Activated T-helper 1 cell treated with anti-CD3 and anti-CD28 coated beads, Interleukin-12 subunit alpha, Interleukin-12 subunit beta, Interleukin-2, Interleukin-4 antibody, amounts not matched to agents 30 ng/mL and 10 ng/mL and 1 ng/mL, durations not matched to agents 14 hours and 24 hours and 36 hours (primary cell): ENCODE data around the gene CUX1. TPM values are rescaled to one million over a fixed set of nuclear protein-coding genes. Genes with fewer than 3 reads are reported as not detected.

ENCODE experiments used
- DNase-seq: peaks from one replicate; pipeline ENCODE4 v3.0.0; 2021; ENCODE audit warnings: low spot score
- H3K27ac Mint-ChIP-seq: one replicate; pipeline ENCODE4 v1.8.0; 2021; ENCODE audit warnings: mild to moderate bottlenecking, mixed read lengths
- H3K27me3 Mint-ChIP-seq: one replicate; pipeline ENCODE4 v1.8.0; 2022; ENCODE audit warnings: mild to moderate bottlenecking, moderate library complexity, mixed read lengths; ENCODE audit not compliant: insufficient read depth
- H3K36me3 Mint-ChIP-seq: one replicate; pipeline ENCODE4 v1.8.0; 2021; ENCODE audit warnings: low read depth, mixed read lengths
- H3K4me1 Mint-ChIP-seq: one replicate; pipeline ENCODE4 v1.8.0; 2021; ENCODE audit warnings: low read depth, mixed read lengths
- H3K4me3 Mint-ChIP-seq: one replicate; pipeline ENCODE4 v1.8.0; 2021; ENCODE audit warnings: mild to moderate bottlenecking, moderate library complexity, mixed read lengths
- H3K9me3 Mint-ChIP-seq: one replicate; pipeline ENCODE4 v1.8.0; 2021; ENCODE audit warnings: mixed read lengths
- intact Hi-C: fragments of 100-400 bp; cut with micrococcal nuclease; formaldehyde crosslinking; loops from one replicate; pipeline ENCODE4 v1.15.1; 2024
- total RNA-seq: library from RNA; stranded (reverse); gene quantifications from 2 replicates; pipeline ENCODE4 v1.2.3, GENCODE V29; 2022

Gene CUX1
- total RNA-seq, 1 donor from 2014 or later: 26.9 TPM

DNA sequence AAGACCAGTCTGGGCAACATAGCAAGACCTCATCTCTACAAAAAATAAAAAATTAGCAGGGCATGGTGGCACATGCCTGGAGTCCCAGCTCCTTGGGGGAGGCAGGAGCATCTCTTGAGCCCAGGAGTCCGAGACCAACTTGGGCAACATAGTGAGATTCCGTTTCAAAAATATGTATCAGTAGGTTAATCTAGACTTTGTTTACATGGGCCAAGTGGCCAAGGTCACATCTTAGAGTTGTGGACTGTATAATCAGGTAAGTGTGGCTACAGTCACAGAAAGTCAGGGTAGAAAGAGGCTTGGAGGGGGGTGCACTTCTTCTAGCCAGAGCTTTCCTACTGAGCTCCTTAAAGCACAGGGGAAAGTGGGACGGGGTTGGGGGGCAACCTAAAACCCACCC, 174.4 kb downstream of the CUX1 start:
- no peaks in the 10 kb centered on the region for H3K27me3 Mint-ChIP-seq
- no peaks in the 10 kb centered on the region for H3K36me3 Mint-ChIP-seq
- no peak for DNase-seq
- H3K9me3 Mint-ChIP-seq: no peaks in the 10 kb centered on the region
- H3K4me3 Mint-ChIP-seq: no peak overlapping the region
- intact Hi-C loops: no loop called here
- H3K4me1 Mint-ChIP-seq: peaks cover 5% of the 10 kb centered on the region
- no peak overlapping the region for H3K27ac Mint-ChIP-seq

DNA sequence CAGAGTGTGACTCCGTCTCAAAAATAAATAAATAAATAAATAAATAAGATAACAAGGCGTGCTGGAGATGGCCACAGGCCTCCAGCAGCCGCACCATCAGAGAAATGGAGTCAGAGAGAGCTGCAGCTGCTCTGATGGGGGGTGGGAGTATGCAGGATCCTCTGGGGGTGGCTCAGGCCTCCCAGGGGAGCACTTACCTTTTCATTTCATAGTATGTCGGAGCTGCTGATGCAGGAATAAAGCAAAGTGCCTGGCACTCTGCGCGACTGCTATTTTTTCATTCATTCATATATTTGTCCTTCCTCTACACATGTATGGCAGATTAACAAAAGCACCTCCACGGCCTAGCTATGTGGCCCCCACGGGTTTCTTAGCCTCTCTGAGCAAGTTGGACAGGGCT, 175.9 kb downstream of the CUX1 start:
- no peaks in the 10 kb centered on the region for H3K9me3 Mint-ChIP-seq

DNA sequence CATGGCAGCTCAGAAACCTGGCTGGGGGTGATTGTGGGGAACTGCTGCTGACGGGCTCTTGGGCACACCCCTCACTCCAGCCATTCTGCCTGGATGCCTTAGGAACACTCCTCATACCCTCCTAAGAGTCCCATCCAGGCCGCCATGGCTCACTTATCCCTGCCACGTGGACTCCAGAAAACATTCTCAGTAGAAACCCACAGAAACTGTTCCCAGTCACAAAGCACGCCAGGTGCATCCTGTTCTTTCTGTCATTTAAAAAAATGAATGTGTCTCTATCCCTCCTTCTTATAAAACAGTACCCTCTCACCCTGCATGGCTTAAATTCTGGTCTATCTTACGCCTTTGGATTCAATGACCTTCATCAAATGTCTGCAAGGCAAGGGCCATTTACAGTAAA, 177.7 kb downstream of the CUX1 start:
- DNase-seq: no peak
- H3K27me3 Mint-ChIP-seq: no peaks in the 10 kb centered on the region
- H3K4me3 Mint-ChIP-seq: no peak overlapping the region
- no peaks in the 10 kb centered on the region for H3K36me3 Mint-ChIP-seq
- H3K9me3 Mint-ChIP-seq: no peaks in the 10 kb centered on the region
- peaks cover 5% of the 10 kb centered on the region for H3K4me1 Mint-ChIP-seq
- intact Hi-C loops: no loop called here
- H3K27ac Mint-ChIP-seq: no peak overlapping the region

More for the DNA sequence above, 175.9 kb downstream of the CUX1 start:
- Mint-ChIP-seq H3K27ac (no peak overlapping the region), H3K4me1 (peaks cover 5% of the 10 kb centered on the region), H3K27me3 (no peaks in the 10 kb centered on the region), H3K4me3 (no peak overlapping the region), H3K36me3 (no peaks in the 10 kb centered on the region)
- intact Hi-C loops: no loop called here
- no peak for DNase-seq

DNA sequence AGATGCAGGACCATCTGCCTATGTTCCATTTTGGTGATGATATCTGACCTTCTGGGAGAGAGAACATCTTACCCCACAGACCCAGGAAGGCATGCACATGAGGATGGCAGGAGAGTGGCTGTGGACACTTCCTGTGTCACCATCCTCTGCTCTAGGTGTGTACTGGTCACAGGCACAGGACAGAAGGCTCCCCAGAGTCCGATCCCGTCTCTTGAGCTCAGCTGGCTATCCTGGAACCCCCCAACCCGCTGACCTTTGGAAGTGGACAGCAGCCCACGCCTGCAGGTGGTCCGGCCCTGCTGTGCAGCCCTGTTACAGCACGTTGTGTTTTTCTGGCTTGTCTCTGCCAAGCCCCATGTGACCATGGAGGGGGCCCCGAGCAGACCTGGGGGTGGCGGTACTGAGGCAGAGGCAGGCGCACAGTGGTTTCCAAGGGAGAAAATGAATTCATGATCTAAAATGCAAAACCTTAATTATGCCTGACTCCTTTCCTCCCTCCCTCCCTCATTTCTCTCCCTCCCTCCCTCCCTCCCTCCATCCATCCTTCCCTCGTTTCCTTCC, 178.8 kb downstream of the CUX1 start:
- no peak for DNase-seq
- H3K36me3 Mint-ChIP-seq: no peaks in the 10 kb centered on the region
- H3K27ac Mint-ChIP-seq: no peak overlapping the region
- peaks cover under 1% of the 10 kb centered on the region for H3K4me1 Mint-ChIP-seq
- intact Hi-C loops: no loop called here
- no peak overlapping the region for H3K4me3 Mint-ChIP-seq
- no peaks in the 10 kb centered on the region for H3K9me3 Mint-ChIP-seq
- no peaks in the 10 kb centered on the region for H3K27me3 Mint-ChIP-seq

DNA sequence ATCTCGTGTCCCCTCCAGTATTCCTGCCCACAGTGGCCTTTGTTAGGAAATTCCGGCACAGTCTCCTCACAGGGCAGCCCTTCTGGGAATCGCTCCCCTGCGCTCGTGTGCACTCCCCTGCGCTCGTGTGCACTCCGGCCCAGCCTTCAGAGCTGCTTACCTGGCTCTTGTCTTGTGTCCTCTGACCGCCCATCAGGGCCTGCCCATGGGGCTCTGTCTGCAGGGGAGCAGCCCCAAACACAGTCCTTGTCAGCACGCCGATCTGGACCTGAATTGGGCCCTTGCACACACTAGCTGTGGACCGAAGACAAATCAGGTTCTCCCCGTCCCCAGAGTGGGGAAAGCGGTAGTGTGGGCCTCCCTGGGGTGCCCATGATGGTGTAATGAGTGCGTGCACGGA, 179.4 kb downstream of the CUX1 start:
- Mint-ChIP-seq H3K4me3 (no peak overlapping the region), H3K9me3 (no peaks in the 10 kb centered on the region), H3K4me1 (no peaks in the 10 kb centered on the region), H3K36me3 (no peaks in the 10 kb centered on the region), H3K27ac (no peak overlapping the region), H3K27me3 (no peaks in the 10 kb centered on the region)
- no peak for DNase-seq
- intact Hi-C loops: no loop called here

DNA sequence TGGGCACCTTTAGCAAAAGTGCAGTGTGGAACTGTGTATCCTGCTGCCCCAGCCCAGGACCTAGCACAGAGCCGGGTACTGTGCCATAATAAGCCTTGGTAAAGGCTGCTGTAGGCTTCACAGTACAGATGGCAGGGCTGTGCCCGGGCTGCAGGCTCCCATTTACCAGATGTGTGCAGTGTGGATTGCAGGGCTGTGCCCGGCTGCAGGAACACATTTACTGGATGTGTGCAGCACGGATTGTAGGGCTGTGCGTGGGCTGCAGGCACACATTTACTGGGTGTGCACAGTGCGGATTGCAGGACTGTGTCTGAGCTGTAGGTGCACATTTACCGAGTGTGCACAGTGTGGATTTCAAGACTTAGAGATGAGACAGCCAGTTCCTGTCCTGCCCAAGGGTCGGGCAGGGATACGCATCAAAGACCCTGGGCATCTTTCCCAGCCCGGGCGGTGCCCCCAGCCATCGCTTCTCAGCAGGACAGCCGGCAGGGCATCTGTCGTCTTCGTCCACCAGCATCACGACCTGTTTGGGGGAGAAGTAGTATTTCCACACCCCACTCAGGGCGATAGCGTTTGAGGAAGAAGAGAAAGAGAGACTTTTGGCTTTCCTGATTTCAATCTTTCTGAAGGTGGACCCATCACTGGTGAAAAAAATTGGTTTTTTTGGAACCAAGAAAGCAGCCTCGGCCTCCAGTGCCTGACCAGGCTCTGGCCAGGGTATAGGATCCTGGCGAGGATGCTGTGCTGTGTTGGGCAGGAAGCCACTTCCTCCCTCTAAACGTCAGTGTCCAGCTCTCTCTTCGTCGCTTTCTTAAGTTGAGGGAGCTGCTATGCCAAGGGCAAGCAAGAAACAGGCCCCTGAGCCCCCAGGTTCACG, 180.8 kb downstream of the CUX1 start:
- Mint-ChIP-seq H3K9me3 (no peaks in the 10 kb centered on the region), H3K36me3 (no peaks in the 10 kb centered on the region), H3K4me1 (no peaks in the 10 kb centered on the region), H3K27me3 (no peaks in the 10 kb centered on the region), H3K4me3 (no peak overlapping the region), H3K27ac (no peak overlapping the region)
- intact Hi-C loops: no loop called here
- no peak for DNase-seq

DNA sequence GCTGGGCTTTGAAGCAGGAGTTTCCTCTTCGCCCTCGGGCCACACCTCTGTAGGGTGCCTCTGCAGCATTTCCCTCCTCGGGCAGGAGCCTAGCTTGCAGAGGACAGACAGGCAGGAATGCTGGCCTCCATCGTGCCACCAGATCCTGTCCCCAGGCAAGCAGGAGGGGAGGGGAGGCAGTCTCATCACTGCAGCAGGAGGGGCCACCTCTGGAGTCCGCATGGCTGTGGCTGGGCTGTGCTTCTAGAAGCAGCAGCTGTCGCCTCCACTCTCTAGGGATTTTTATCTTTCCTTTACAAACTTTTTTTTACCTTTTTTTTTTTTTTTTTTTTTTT, 181.4 kb downstream of the CUX1 start:
- intact Hi-C loops: no loop called here
- no peaks in the 10 kb centered on the region for H3K36me3 Mint-ChIP-seq
- DNase-seq: no peak
- no peaks in the 10 kb centered on the region for H3K9me3 Mint-ChIP-seq
- H3K4me1 Mint-ChIP-seq: no peaks in the 10 kb centered on the region
- H3K27ac Mint-ChIP-seq: no peak overlapping the region
- H3K4me3 Mint-ChIP-seq: no peak overlapping the region
- no peaks in the 10 kb centered on the region for H3K27me3 Mint-ChIP-seq

DNA sequence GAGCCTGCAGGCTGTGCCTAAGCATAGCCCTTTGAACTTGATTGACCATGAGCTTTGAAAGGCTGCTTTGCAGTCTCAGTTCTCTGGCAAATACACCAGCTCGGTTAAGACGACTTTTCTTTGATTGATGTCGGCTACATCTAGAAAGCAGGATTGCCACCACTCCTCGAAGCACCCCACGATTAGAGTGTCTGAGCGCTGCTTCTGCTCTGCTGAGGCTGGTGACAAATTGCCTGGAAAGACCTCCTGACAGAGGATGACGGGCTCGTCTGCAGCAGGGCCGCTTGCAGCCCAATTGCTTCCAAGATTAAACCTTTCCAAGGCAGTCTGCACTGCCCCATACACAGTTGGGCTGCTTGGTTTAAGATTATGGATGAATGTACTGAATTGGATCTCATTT, 182.0 kb downstream of the CUX1 start:
- Mint-ChIP-seq H3K27ac (no peak overlapping the region), H3K9me3 (no peaks in the 10 kb centered on the region), H3K36me3 (no peaks in the 10 kb centered on the region), H3K4me1 (no peaks in the 10 kb centered on the region), H3K27me3 (no peaks in the 10 kb centered on the region), H3K4me3 (no peak overlapping the region)
- intact Hi-C loops: no loop called here
- DNase-seq: no peak

DNA sequence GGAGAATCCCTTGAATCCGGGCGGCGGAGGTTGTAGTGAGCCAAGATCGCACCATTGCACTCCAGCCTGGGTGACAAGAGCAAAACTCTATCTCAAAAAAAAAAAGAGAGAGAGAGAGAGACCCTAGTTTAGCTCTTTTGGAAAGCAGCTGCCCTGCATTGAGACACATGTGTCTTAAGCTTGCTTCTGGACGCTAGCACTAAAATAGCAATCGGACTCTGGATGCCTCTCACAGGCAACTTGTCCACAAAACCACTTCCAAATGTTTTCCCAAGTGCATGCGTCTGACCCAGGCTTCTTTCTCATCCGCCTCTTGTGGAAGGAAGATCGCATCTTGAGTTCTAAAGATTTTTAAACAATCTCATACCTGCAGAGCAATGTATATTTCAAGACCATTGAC, 182.7 kb downstream of the CUX1 start:
- Mint-ChIP-seq H3K27ac (no peak overlapping the region), H3K36me3 (no peaks in the 10 kb centered on the region), H3K4me3 (no peak overlapping the region), H3K4me1 (no peaks in the 10 kb centered on the region), H3K27me3 (no peaks in the 10 kb centered on the region), H3K9me3 (no peaks in the 10 kb centered on the region)
- DNase-seq: no peak
- intact Hi-C loops: no loop called here

DNA sequence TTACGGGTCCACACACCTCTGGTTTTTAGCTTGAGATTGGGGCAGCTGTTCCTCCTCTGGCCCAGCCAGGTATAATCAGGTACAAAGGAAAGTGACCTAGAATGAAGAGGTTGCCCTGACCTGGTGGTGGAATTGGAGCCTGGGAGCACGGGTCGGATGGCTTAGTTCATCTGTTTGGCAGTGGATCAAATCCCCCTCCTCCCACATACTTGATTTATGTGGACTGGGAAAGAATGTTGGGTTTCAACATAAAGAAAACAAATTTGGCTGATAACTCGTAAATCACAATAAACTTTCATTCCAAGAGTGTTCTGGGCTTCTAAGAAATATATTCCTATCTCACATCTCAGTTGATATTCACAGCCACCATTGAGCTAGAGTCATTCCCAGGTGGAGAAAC, 186.8 kb downstream of the CUX1 start:
- no peak for DNase-seq
- Mint-ChIP-seq H3K4me1 (no peaks in the 10 kb centered on the region), H3K9me3 (no peaks in the 10 kb centered on the region), H3K4me3 (no peak overlapping the region), H3K27ac (no peak overlapping the region), H3K36me3 (no peaks in the 10 kb centered on the region), H3K27me3 (no peaks in the 10 kb centered on the region)
- intact Hi-C loops: no loop called here

DNA sequence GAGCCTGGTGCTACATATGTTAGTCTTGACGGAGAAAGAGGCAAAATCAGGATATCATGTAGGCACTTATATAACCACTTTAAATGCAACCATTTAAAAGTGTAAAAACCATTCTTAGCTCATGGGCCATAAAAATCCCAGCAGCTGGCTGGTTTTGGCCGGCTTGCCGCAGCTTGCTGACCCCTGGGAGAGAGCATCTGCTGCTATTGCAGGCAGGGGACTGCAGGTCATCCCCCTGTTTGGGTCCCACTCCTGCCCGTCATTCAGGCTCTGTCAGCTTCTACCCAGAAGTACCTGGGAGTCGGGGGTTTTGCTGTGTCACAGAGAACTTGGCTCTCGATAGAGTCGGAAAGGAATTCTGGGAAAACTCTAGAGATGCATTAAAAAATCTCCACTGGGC, 187.4 kb downstream of the CUX1 start:
- H3K27me3 Mint-ChIP-seq: no peaks in the 10 kb centered on the region
- H3K9me3 Mint-ChIP-seq: no peaks in the 10 kb centered on the region
- H3K36me3 Mint-ChIP-seq: no peaks in the 10 kb centered on the region
- intact Hi-C loops: no loop called here
- H3K27ac Mint-ChIP-seq: no peak overlapping the region
- no peaks in the 10 kb centered on the region for H3K4me1 Mint-ChIP-seq
- H3K4me3 Mint-ChIP-seq: no peak overlapping the region
- DNase-seq: no peak

DNA sequence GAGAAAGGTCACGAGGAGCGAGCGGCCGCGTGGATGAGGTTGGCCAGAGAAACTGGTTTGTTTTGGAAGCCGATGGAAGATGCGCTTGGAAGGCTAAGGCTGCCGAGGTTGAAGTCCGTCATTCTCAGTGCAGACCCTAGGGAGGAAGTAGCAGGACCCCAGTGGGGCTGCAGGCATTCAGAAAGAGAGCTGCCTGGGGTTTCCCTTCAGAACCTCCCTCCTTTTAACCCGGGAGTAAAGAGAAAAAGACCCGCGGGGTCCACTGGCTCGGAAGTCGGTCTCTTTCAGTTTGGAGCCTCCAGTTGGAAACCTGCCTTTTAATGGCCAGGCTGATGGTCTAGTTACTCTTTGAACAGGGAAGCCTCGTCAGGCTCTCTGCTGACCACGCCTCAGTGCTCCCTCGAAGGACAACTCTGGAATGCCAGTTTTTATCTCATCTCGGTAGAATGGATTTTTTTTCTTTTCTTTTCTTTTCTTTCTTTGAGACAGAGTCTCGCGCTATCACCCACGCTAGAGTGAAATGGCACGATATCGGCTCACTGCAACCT, 188.6 kb downstream of the CUX1 start:
- Mint-ChIP-seq H3K27me3 (no peaks in the 10 kb centered on the region), H3K27ac (no peak overlapping the region), H3K9me3 (no peaks in the 10 kb centered on the region), H3K4me3 (no peak overlapping the region), H3K36me3 (no peaks in the 10 kb centered on the region), H3K4me1 (no peaks in the 10 kb centered on the region)
- no peak for DNase-seq
- intact Hi-C loops: no loop called here

DNA sequence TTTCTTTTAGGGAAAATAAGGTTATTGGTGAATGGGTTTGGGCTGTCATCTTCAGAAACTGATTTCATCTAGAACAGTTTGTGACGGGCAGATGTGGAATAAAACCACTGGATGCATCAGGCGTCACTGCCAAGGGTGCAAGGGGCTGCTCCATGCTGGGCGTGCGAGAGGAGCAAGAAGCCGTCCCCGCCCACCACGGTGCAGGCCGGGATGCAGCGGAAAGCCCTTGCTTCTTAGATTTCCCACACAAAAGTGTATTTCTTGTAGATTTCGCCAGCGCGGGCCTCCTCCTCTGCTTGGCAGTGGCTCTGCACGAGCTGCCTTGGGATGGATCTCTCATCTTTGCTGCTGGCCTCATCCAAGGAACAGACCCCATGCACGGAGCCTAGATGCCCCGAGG, 189.3 kb downstream of the CUX1 start:
- H3K4me1 Mint-ChIP-seq: no peaks in the 10 kb centered on the region
- H3K9me3 Mint-ChIP-seq: no peaks in the 10 kb centered on the region
- no peak for DNase-seq
- no peaks in the 10 kb centered on the region for H3K27me3 Mint-ChIP-seq
- H3K27ac Mint-ChIP-seq: no peak overlapping the region
- no peaks in the 10 kb centered on the region for H3K36me3 Mint-ChIP-seq
- H3K4me3 Mint-ChIP-seq: no peak overlapping the region
- intact Hi-C loops: no loop called here
